Endothelial cell of umbilical vein (primary cell): ENCODE data around the gene ZNF438. TPM values are rescaled to one million over a fixed set of nuclear protein-coding genes. Genes with fewer than 3 reads are reported as not detected.

Source experiments
- BruUV-seq: library from RNA; stranded (reverse); fragments of 400-500 nt; replicated peaks from 2 replicates; lab custom pipeline; 2021; lab: Mats Ljungman, UMichigan
- CTCF ChIA-PET: fragments of 300-600, 350-600 bp; sonication (Branson Sonifier 250); formaldehyde crosslinking; loops from one replicate; lab custom pipeline; 2021; ENCODE audit warnings: antibody characterized with exemption, inconsistent platforms; lab: Charles Lee
- POLR2A ChIA-PET: fragments of 300-600, 350-600 bp; sonication (Branson Sonifier 250); formaldehyde crosslinking; loops from one replicate; lab custom pipeline; 2021; ENCODE audit warnings: antibody characterized with exemption, inconsistent platforms; lab: Charles Lee
- DNase-seq: peaks from one replicate; pipeline ENCODE4 v3.0.0-alpha.2; 2011; ENCODE audit warnings: low read depth, low spot score
- FAIRE-seq: peaks from 2 replicates; lab custom pipeline; 2011; peaks lifted over from hg19 to GRCh38; lab: Jason Lieb, UNC
- H2AFZ ChIP-seq: 2 replicates; pipeline ENCODE4 v1.6.0; 2012; ENCODE audit warnings: low read depth, low read length, control low read depth, inconsistent platforms
- H3K27ac ChIP-seq: 2 replicates; pipeline ENCODE4 v1.5.1; 2011; ENCODE audit warnings: low read depth, mild to moderate bottlenecking, control low read depth, low read length, moderate library complexity; ENCODE audit not compliant: insufficient read depth
- H3K27me3 ChIP-seq, 2 experiments: 2 replicates each; pipeline versions ENCODE4 v1.6.0 to v1.6.1; 2011; ENCODE audit warnings: low read length in 2 of 2, mixed read lengths in 1 of 2; ENCODE audit not compliant: control insufficient read depth in 2 of 2, insufficient read depth in 2 of 2
- H3K36me3 ChIP-seq, 2 experiments: 2 replicates in 1 of 2; 3 replicates in 1 of 2; pipeline ENCODE4 v1.5.1; 2011; ENCODE audit warnings: low read length in 2 of 2, mild to moderate bottlenecking in 1 of 2, moderate library complexity in 1 of 2; ENCODE audit not compliant: control insufficient read depth in 2 of 2, insufficient read depth in 2 of 2; ENCODE audit errors: extremely low read depth in 1 of 2
- H3K4me1 ChIP-seq: 3 replicates; pipeline ENCODE4 v1.5.1; 2011; ENCODE audit warnings: mild to moderate bottlenecking, low read length; ENCODE audit not compliant: control insufficient read depth, insufficient read depth; ENCODE audit errors: extremely low read depth
- H3K4me2 ChIP-seq: 2 replicates; pipeline ENCODE4 v1.6.1; 2011; ENCODE audit warnings: low read length, control low read depth, mixed read lengths; ENCODE audit not compliant: insufficient read depth
- H3K4me3 ChIP-seq, 3 experiments: fragments of 200-600 bp in 1 of 3; sonication (generic), shearing (Covaris generic) in 1 of 3; replicated peaks in 1 of 3; 2 replicates each; pipeline ENCODE4 v1.5.1; 2011 to 2016; ENCODE audit warnings: control low read depth in 3 of 3, low read length in 3 of 3, mild to moderate bottlenecking in 2 of 3, inconsistent platforms in 1 of 3, low read depth in 1 of 3, moderate library complexity in 1 of 3; ENCODE audit not compliant: insufficient read depth in 1 of 3
- H3K79me2 ChIP-seq: 2 replicates; pipeline ENCODE4 v1.6.0; 2012; ENCODE audit warnings: low read length, inconsistent platforms; ENCODE audit not compliant: control insufficient read depth, insufficient read depth
- H3K9ac ChIP-seq: replicated peaks from 2 replicates; pipeline ENCODE3; 2011; ENCODE audit warnings: low read length, control low read depth; ENCODE audit not compliant: insufficient read depth; ENCODE audit errors: extremely low read depth
- H3K9me1 ChIP-seq: replicated peaks from 3 replicates; pipeline ENCODE4 v1.6.0; 2011; ENCODE audit warnings: mild to moderate bottlenecking, low read length; ENCODE audit not compliant: control insufficient read depth, insufficient read depth; ENCODE audit errors: extremely low read depth
- H3K9me3 ChIP-seq: replicated peaks from 2 replicates; pipeline ENCODE4 v1.5.1; 2012; ENCODE audit warnings: low read length, inconsistent platforms; ENCODE audit not compliant: control insufficient read depth, insufficient read depth
- H4K20me1 ChIP-seq: replicated peaks from 2 replicates; pipeline ENCODE3; 2011; ENCODE audit warnings: mild to moderate bottlenecking, low read length; ENCODE audit not compliant: control insufficient read depth, insufficient read depth; ENCODE audit errors: extremely low read depth
- CTCF ChIP-seq, 2 donors: IDR thresholded peaks; 1 replicate in 1 of 2; 2 replicates in 1 of 2; pipeline ENCODE4 v1.5.1; 2011; ENCODE audit warnings: low read length in 2 of 2, mild to moderate bottlenecking in 2 of 2, moderate library complexity in 2 of 2, control low read depth in 1 of 2, inconsistent platforms in 1 of 2, low read depth in 1 of 2; ENCODE audit not compliant: insufficient read depth in 1 of 2; ENCODE audit errors: extremely low read depth in 1 of 2
- EZH2 ChIP-seq: IDR thresholded peaks from 2 replicates; pipeline ENCODE4 v1.6.1; 2012; ENCODE audit warnings: borderline replicate concordance, low read depth, mild to moderate bottlenecking, moderate library complexity, low read length, inconsistent platforms; ENCODE audit not compliant: severe bottlenecking
- FOS ChIP-seq: IDR thresholded peaks from 2 replicates; pipeline ENCODE4 v1.6.1; 2011; ENCODE audit warnings: mild to moderate bottlenecking, low read length, moderate library complexity, borderline replicate concordance; ENCODE audit not compliant: insufficient read depth
- GATA2 ChIP-seq: IDR thresholded peaks from 2 replicates; pipeline ENCODE4 v1.7.0; 2011; ENCODE audit warnings: low read depth, mild to moderate bottlenecking, moderate library complexity, mixed read lengths, low read length; ENCODE audit not compliant: insufficient read length, insufficient read depth
- JUN ChIP-seq: IDR thresholded peaks from 2 replicates; pipeline ENCODE4 v1.6.1; 2011; ENCODE audit warnings: borderline replicate concordance, low read depth; ENCODE audit not compliant: insufficient read length, insufficient read depth
- MAX ChIP-seq: IDR thresholded peaks from 2 replicates; pipeline ENCODE4 v1.6.1; 2011; ENCODE audit not compliant: insufficient read depth, insufficient read length
- MYC ChIP-seq: IDR thresholded peaks from one replicate; pipeline ENCODE4 v1.6.1; 2011; ENCODE audit warnings: mild to moderate bottlenecking, low read depth, low read length
- POLR2A ChIP-seq: IDR thresholded peaks from 2 replicates; pipeline ENCODE4 v1.6.1; 2012; ENCODE audit warnings: low read depth, mild to moderate bottlenecking, control low read depth, low read length
- POLR2AphosphoS5 ChIP-seq: IDR thresholded peaks from 2 replicates; pipeline ENCODE4 v1.6.1; 2012; ENCODE audit warnings: low read depth, mild to moderate bottlenecking, control low read depth, low read length, moderate library complexity; ENCODE audit not compliant: insufficient read depth
- dilution Hi-C: fragments of 300-500 bp; cut with MboI; formaldehyde crosslinking; loops from one replicate; pipeline ENCODE4 v1.15.0; 2019; ENCODE audit warnings: low sequenced_read_pairs; ENCODE audit not compliant: extremely low pct_ligation_motif_present
- intact Hi-C: fragments of 100-400 bp; cut with micrococcal nuclease; formaldehyde crosslinking; loops from one replicate; pipeline ENCODE4 v1.10.0; 2022
- polyA plus RNA-seq, 4 experiments: library from polyadenylated mRNA; depleted of rRNA in 3 of 4; stranded (reverse) in 3 of 4; unstranded in 1 of 4; fragments of >200 nt; gene quantifications; 2 replicates each; pipeline versions ENCODE4 v1.2.1 to v1.2.3, GENCODE V29; 2011 to 2012; ENCODE audit warnings: missing spikeins in 1 of 4
- total RNA-seq: library from RNA; stranded (reverse); gene quantifications from 2 replicates; pipeline ENCODE4 v1.2.3, GENCODE V29; 2021

The ZNF438 gene
- total and polyA plus RNA-seq, 2 donors (not counting 3 experiments of a cell fraction or from before 2014, with no cell fraction given): 7.2 to 15.1 TPM

- Histone ChIP-seq H3K9me1 (no peaks in the 10 kb centered on the region), H3K79me2 (no peaks in the 10 kb centered on the region), H2AFZ (no peak overlapping the region), H3K4me1 (peaks cover 40% of the 10 kb centered on the region), H3K4me3 (no peak overlapping the region), H4K20me1 (no peaks in the 10 kb centered on the region), H3K36me3 (no peaks in the 10 kb centered on the region), H3K9me3 (no peaks in the 10 kb centered on the region), H3K4me2 (no peak overlapping the region), H3K9ac (no peak overlapping the region), H3K27me3 (no peaks in the 10 kb centered on the region), H3K27ac (no peak overlapping the region)
- intact Hi-C loops (no loop called here), dilution Hi-C loops (no loop called here)
- FAIRE-seq (no peak), DNase-seq (no peak)
- BruUV-seq: no TSS peak
- ChIA-PET CTCF (interaction anchor here (0.9 to 2.2 kb wide), 5 partner anchors 10 to 70 kb away, joined by 3 to 9 read pairs (median 4); no protein-coding TSS in a partner anchor), POLR2A (no interaction called here)
- TF ChIP-seq MYC: no peak
- TF ChIP-seq POLR2AphosphoS5: no peak
- no peak for TF ChIP-seq EZH2
These were observed 209.5 kb downstream of the ZNF438 start for GRCh38 chr10:30821994-30822692.

GRCh38 chr10:30821261-30821993 is 210.2 kb downstream of the ZNF438 start:
- dilution Hi-C loops: no loop called here
- Histone ChIP-seq H2AFZ (peak overlapping the region; percentile 66), H3K36me3 (no peaks in the 10 kb centered on the region), H3K27ac (peak overlapping the region; percentile 94), H3K9ac (peak overlapping the region; percentile 82), H3K4me3 (no peak overlapping the region), H3K4me2 (no peak overlapping the region), H3K9me3 (no peaks in the 10 kb centered on the region), H3K4me1 (peaks cover 46% of the 10 kb centered on the region), H4K20me1 (no peaks in the 10 kb centered on the region), H3K79me2 (no peaks in the 10 kb centered on the region), H3K27me3 (no peaks in the 10 kb centered on the region), H3K9me1 (no peaks in the 10 kb centered on the region)
- BruUV-seq: no TSS peak
- intact Hi-C loops: no loop called here
- no peak for TF ChIP-seq MYC
- TF ChIP-seq FOS: no peak
- no peak for TF ChIP-seq MAX
- no peak for TF ChIP-seq EZH2
- no peak for TF ChIP-seq JUN
- no peak for TF ChIP-seq POLR2A
- no peak for TF ChIP-seq GATA2
- TF ChIP-seq CTCF (IDR thresholded peaks at IDR 0.05; ENCODE audit: extremely low read depth in 1 of 2, insufficient read depth in 1 of 2, low read depth in 1 of 2, low read length in 2 of 2): no peak
- TF ChIP-seq POLR2AphosphoS5: no peak
- ChIA-PET CTCF (interaction anchor here (0.9 to 2.2 kb wide), 5 partner anchors 9 to 69 kb away, joined by 3 to 9 read pairs (median 4); no protein-coding TSS in a partner anchor), POLR2A (no interaction called here)
- DNase-seq (peak; percentile 72), FAIRE-seq (no peak)
